ENCODE results near the gene DRC3.

DNA sequence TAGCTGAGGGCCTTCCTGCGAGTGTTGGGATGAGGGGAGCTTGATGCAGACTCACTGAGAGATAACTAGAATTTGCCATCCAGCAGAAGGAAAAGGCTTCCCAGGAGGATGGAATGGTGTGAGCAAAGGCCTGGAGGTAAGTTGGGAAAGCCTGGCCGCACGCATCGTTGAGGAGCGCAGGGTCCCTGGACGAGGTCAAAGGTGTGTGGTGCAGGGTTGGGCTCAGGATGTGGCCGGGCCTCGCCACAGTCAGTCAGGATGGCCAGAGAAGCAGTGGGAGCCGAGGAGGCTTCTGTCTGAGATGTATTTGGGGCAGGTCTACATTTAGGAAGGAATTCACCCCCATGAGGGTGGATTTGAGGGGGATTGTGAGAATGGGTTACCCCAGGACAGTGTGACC, 16.4 kb downstream of the DRC3 start:
- TF ChIP-seq GLIS3 (CRISPR knock-in tag; IDR thresholded peaks at IDR 0.05) (no peak), ESRRG (CRISPR knock-in tag; IDR thresholded peaks at IDR 0.05) (no peak), CREB5 (CRISPR knock-in tag; IDR thresholded peaks at IDR 0.05; ENCODE audit: low read depth) (no peak), TOX (CRISPR knock-in tag; IDR thresholded peaks at IDR 0.05; ENCODE audit: borderline replicate concordance) (no peak), ZNF565 (CRISPR knock-in tag; conservative IDR thresholded peaks at IDR 0.05; ENCODE audit: low read depth) (no peak), ZNF8 (CRISPR knock-in tag; IDR thresholded peaks at IDR 0.05) (no peak), RARB (CRISPR knock-in tag; IDR thresholded peaks at IDR 0.05) (no peak), ZC3H10 (CRISPR knock-in tag; IDR thresholded peaks at IDR 0.05) (no peak), ZNF70 (CRISPR knock-in tag; IDR thresholded peaks at IDR 0.05) (no peak)
- TF ChIP-seq, protein P1, sequence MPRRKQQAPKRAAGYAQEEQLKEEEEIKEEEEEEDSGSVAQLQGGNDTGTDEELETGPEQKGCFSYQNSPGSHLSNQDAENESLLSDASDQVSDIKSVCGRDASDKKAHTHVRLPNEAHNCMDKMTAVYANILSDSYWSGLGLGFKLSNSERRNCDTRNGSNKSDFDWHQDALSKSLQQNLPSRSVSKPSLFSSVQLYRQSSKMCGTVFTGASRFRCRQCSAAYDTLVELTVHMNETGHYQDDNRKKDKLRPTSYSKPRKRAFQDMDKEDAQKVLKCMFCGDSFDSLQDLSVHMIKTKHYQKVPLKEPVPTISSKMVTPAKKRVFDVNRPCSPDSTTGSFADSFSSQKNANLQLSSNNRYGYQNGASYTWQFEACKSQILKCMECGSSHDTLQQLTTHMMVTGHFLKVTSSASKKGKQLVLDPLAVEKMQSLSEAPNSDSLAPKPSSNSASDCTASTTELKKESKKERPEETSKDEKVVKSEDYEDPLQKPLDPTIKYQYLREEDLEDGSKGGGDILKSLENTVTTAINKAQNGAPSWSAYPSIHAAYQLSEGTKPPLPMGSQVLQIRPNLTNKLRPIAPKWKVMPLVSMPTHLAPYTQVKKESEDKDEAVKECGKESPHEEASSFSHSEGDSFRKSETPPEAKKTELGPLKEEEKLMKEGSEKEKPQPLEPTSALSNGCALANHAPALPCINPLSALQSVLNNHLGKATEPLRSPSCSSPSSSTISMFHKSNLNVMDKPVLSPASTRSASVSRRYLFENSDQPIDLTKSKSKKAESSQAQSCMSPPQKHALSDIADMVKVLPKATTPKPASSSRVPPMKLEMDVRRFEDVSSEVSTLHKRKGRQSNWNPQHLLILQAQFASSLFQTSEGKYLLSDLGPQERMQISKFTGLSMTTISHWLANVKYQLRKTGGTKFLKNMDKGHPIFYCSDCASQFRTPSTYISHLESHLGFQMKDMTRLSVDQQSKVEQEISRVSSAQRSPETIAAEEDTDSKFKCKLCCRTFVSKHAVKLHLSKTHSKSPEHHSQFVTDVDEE (CRISPR knock-in tag; IDR thresholded peaks at IDR 0.05) = no peak
- TF ChIP-seq, protein P2, sequence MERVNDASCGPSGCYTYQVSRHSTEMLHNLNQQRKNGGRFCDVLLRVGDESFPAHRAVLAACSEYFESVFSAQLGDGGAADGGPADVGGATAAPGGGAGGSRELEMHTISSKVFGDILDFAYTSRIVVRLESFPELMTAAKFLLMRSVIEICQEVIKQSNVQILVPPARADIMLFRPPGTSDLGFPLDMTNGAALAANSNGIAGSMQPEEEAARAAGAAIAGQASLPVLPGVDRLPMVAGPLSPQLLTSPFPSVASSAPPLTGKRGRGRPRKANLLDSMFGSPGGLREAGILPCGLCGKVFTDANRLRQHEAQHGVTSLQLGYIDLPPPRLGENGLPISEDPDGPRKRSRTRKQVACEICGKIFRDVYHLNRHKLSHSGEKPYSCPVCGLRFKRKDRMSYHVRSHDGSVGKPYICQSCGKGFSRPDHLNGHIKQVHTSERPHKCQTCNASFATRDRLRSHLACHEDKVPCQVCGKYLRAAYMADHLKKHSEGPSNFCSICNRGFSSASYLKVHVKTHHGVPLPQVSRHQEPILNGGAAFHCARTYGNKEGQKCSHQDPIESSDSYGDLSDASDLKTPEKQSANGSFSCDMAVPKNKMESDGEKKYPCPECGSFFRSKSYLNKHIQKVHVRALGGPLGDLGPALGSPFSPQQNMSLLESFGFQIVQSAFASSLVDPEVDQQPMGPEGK (CRISPR knock-in tag; IDR thresholded peaks at IDR 0.05; ENCODE audit: borderline replicate concordance) = no peak

Data from SK-N-SH treated with all-trans-retinoic acid at 6 μM for 48 hours (cell line).